DMS153 treated with DMSO at 0.1 percent for 48 hours (cell line): ENCODE data around the gene ORAI2.
"Not testable (repeated sequence)": the region's sequence is repeated elsewhere in the genome, so short reads cannot be mapped to it uniquely, and the experiment has no call there.

Experiments
- DNase-seq: peaks from one replicate; lab custom pipeline; 2025; ENCODE audit not compliant: unreplicated experiment; lab: John Stamatoyannopoulos, UW

ORAI2 gene

GRCh38 chr7:102494473-102495149 is 61.2 kb downstream of the ORAI2 start:
- DNase-seq: not testable (repeated sequence)

- DNase-seq: not testable (repeated sequence)
Observed at GRCh38 chr7:102496861-102497260, 63.5 kb downstream of the ORAI2 start.

GRCh38 chr7:102497308-102497707 is 63.9 kb downstream of the ORAI2 start:
- DNase-seq: not testable (repeated sequence)

- DNase-seq: not testable (repeated sequence)
Observed at GRCh38 chr7:102498321-102498720, 64.9 kb downstream of the ORAI2 start.

GRCh38 chr7:102503141-102503540 is 69.8 kb downstream of the ORAI2 start:
- not testable (repeated sequence) for DNase-seq

GRCh38 chr7:102505298-102506185 is 72.2 kb downstream of the ORAI2 start:
- not testable (repeated sequence) for DNase-seq
